Body of pancreas (tissue), 4 donors: ENCODE data around the gene OR8S1.
"Not testable (repeated sequence)": the region's sequence is repeated elsewhere in the genome, so short reads cannot be mapped to it uniquely, and the experiment has no call there.

Experiments
- CTCF ChIP-seq, 7 experiments: fragments of 450-650 bp in 4 of 7; fragments of 200-600 bp in 3 of 7; sonication (generic) in 3 of 7; IDR thresholded peaks; one replicate each; pipeline ENCODE4 v1.5.1; 2016 to 2019; ENCODE audit warnings: antibody characterized with exemption in 7 of 7
- POLR2A ChIP-seq, 3 donors: fragments of 450-650 bp; IDR thresholded peaks; one replicate each; pipeline ENCODE4 v1.6.1; 2016; ENCODE audit warnings: antibody characterized with exemption in 3 of 3, mild to moderate bottlenecking in 2 of 3

- TF ChIP-seq CTCF, POLR2A (IDR thresholded peaks at IDR 0.05): not testable (repeated sequence)
Measured at GRCh38 chr12:48553666-48554343, 28.4 kb downstream of the OR8S1 start.
